Loucy (cell line): ENCODE data around the gene BHLHE23.

ENCODE experiments used
- H2AFZ ChIP-seq: fragments of 200-600 bp; sonication (generic); 2 replicates; pipeline ENCODE4 v1.6.0; 2016; ENCODE audit warnings: antibody characterized with exemption, mild to moderate bottlenecking, low read length, moderate library complexity
- H3F3A ChIP-seq: fragments of 200-600 bp; 2 replicates; pipeline ENCODE4 v1.6.0; 2016; ENCODE audit warnings: antibody characterized with exemption, low read depth, mild to moderate bottlenecking
- H3K27me3 ChIP-seq: fragments of 200-600 bp; sonication (generic); 2 replicates; pipeline ENCODE4 v1.6.1; 2014; ENCODE audit warnings: low read length, mild to moderate bottlenecking; ENCODE audit not compliant: insufficient read depth, poor library complexity, severe bottlenecking
- H3K36me3 ChIP-seq: fragments of 200-600 bp; sonication (generic); 2 replicates; pipeline ENCODE4 v1.6.1; 2016; ENCODE audit warnings: low read length; ENCODE audit not compliant: insufficient read depth
- H3K4me1 ChIP-seq: fragments of 200-600 bp; sonication (generic); 2 replicates; pipeline ENCODE4 v1.5.1; 2014; ENCODE audit warnings: low read length, mild to moderate bottlenecking; ENCODE audit not compliant: insufficient read depth, poor library complexity, severe bottlenecking
- H3K4me2 ChIP-seq: fragments of 200-600 bp; sonication (generic); 2 replicates; pipeline ENCODE4 v1.6.0; 2014; ENCODE audit warnings: antibody characterized with exemption, low read length, low read depth, mild to moderate bottlenecking; ENCODE audit not compliant: poor library complexity, severe bottlenecking
- H3K4me3 ChIP-seq: fragments of 200-600 bp; sonication (generic); 2 replicates; pipeline ENCODE4 v1.5.1; 2014; ENCODE audit warnings: low read length, mild to moderate bottlenecking, mixed read lengths; ENCODE audit not compliant: poor library complexity, severe bottlenecking
- H3K79me2 ChIP-seq: fragments of 200-600 bp; sonication (generic); 2 replicates; pipeline ENCODE4 v1.6.1; 2014; ENCODE audit warnings: low read length; ENCODE audit not compliant: insufficient read depth
- H3K9ac ChIP-seq: fragments of 200-600 bp; sonication (generic); 2 replicates; pipeline ENCODE4 v1.6.0; 2014; ENCODE audit warnings: mild to moderate bottlenecking, low read depth, low read length, moderate library complexity; ENCODE audit not compliant: poor library complexity, severe bottlenecking
- H3K9me2 ChIP-seq: fragments of 200-600 bp; sonication (generic); replicated peaks from 2 replicates; pipeline ENCODE4 v1.6.1; 2016; ENCODE audit warnings: low read depth, low read length, mixed read lengths
- H3K9me3 ChIP-seq: fragments of 200-600 bp; sonication (generic); 2 replicates; pipeline ENCODE4 v1.6.1; 2014; ENCODE audit warnings: mild to moderate bottlenecking, antibody characterized with exemption, low read length, low read depth; ENCODE audit not compliant: insufficient read depth
- H4K20me1 ChIP-seq: fragments of 200-600 bp; sonication (generic); 2 replicates; pipeline ENCODE4 v1.6.0; 2014; ENCODE audit warnings: antibody characterized with exemption, low read length, mild to moderate bottlenecking; ENCODE audit not compliant: insufficient read depth, poor library complexity, severe bottlenecking
- CTCF ChIP-seq: fragments of 200-600 bp; sonication (generic); conservative IDR thresholded peaks from 2 replicates; pipeline ENCODE4 v1.5.1; 2014; ENCODE audit warnings: mild to moderate bottlenecking, antibody characterized with exemption, low read length
- EZH2phosphoT487 ChIP-seq: fragments of 200-600 bp; IDR thresholded peaks from 2 replicates; pipeline ENCODE4 v1.6.1; 2018; ENCODE audit warnings: antibody characterized with exemption, mild to moderate bottlenecking, moderate library complexity, borderline replicate concordance

BHLHE23 gene

DNA sequence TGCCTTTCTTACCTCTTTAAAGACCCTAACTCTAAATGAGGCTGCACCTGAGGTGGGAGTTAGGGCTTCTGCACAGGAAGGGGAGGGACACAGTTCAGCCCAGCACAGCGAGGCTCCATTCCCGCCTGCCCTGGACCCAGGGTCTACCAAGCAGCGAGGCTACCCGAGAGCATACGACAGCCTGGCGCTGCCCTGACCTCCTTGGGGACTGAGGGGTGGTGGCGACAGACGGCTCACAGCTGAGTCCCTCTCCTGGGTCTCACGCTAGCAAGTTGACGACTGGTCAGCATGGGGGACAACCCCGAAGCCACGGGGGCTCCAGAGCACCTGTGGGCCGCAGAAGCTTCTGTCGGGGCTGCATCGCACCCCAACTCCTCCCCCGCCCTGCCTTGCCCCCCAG, 29.9 kb downstream of the BHLHE23 start:
- H3K9me2 ChIP-seq: no peaks in the 10 kb centered on the region
- no peaks in the 10 kb centered on the region for H4K20me1 ChIP-seq
- no peak for TF ChIP-seq CTCF
- H3K27me3 ChIP-seq: no peaks in the 10 kb centered on the region
- H3K4me2 ChIP-seq: no peak overlapping the region
- H3F3A ChIP-seq: no peaks in the 10 kb centered on the region
- peaks cover 47% of the 10 kb centered on the region for H3K4me1 ChIP-seq
- no peaks in the 10 kb centered on the region for H3K79me2 ChIP-seq
- no peak overlapping the region for H3K4me3 ChIP-seq
- H3K9me3 ChIP-seq: no peaks in the 10 kb centered on the region
- no peak overlapping the region for H2AFZ ChIP-seq
- H3K36me3 ChIP-seq: no peaks in the 10 kb centered on the region
- no peak overlapping the region for H3K9ac ChIP-seq

DNA sequence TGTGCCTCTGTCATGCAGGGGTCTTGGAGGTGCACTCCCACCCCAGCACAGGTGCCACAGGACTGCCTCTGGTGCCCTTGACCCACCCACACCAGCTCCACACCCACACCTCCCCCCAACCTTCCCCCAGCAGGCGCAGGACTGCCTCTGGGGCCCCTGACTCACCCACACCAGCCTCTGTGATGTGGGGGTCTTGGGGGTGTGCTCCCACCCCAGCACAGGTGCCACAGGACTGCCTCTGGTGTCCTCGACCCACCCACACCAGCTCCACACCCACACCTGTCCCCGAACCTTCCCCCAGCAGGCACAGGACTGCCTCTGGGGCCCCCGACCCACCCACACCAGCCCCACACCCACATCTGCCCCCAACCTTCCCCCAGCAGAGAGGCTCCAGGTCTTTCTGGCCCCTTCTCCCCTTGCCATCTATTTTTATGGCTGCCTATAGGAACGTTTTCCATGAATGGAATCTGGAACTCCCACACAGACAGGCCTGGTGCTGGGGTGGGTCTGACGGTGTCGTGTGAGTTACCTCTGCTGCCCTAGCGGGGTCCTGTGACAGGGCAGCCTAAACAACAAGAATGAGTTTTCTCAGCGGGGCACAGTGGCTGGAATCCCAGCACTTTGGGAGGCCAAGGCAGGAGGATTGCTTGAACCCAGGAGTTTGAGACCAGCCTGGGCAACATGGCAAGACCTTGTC, 30.8 kb downstream of the BHLHE23 start:
- Histone ChIP-seq H3K4me1 (peaks cover 40% of the 10 kb centered on the region), H3K9me2 (no peaks in the 10 kb centered on the region), H3K4me3 (no peak overlapping the region), H3K79me2 (no peaks in the 10 kb centered on the region), H3K27me3 (no peaks in the 10 kb centered on the region), H3K36me3 (no peaks in the 10 kb centered on the region), H4K20me1 (no peaks in the 10 kb centered on the region), H3K9me3 (no peaks in the 10 kb centered on the region), H3F3A (no peaks in the 10 kb centered on the region), H3K9ac (no peak overlapping the region), H2AFZ (no peak overlapping the region), H3K4me2 (no peak overlapping the region)
- TF ChIP-seq CTCF (no peak), EZH2phosphoT487 (no peak)

GRCh38 chr20:62975251-62975760, 31.5 kb downstream of the BHLHE23 start:
- Histone ChIP-seq H3K4me1 (peaks cover 33% of the 10 kb centered on the region), H3F3A (no peaks in the 10 kb centered on the region), H3K9me3 (no peaks in the 10 kb centered on the region), H3K4me2 (no peak overlapping the region), H3K36me3 (no peaks in the 10 kb centered on the region), H3K9me2 (no peaks in the 10 kb centered on the region), H4K20me1 (no peaks in the 10 kb centered on the region), H2AFZ (no peak overlapping the region), H3K4me3 (no peak overlapping the region), H3K79me2 (no peaks in the 10 kb centered on the region), H3K27me3 (no peaks in the 10 kb centered on the region), H3K9ac (no peak overlapping the region)
- TF ChIP-seq EZH2phosphoT487: no peak
- TF ChIP-seq CTCF: no peak
